ENCODE data around the gene PCDHAC2. TPM values are rescaled to one million over a fixed set of nuclear protein-coding genes. Genes with fewer than 3 reads are reported as not detected.

The PCDHAC2 gene
- total and polyA plus RNA-seq, 9 of the 15 experiments (the other 6 are each of a cell fraction or from before 2014, with no cell fraction given): 0.03 TPM; not detected in 8

DNA sequence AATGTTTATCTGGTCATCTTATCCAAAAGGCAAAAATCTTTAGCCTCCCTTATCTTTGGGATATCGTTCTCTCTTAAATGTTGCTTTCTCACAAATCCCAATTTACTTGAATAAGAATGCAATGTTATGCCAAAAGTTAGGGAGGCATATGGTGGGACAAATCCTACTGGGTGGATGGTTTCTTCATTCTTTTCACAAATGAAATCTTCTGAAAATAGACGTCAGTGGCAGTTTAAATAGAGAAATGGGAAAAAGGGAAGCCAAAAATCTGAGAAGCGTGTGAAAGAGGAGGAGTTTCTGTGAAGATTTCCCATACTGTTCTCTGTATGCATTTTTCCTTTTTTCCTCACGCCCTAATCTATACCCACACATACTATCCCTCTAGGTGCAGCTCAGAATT, 42.7 kb upstream of the PCDHAC2 start:
- Histone ChIP-seq H3K4me1 (replicated peaks in 1 of 2; ENCODE audit: control insufficient read depth in 2 of 2, insufficient read depth in 2 of 2, low read length in 2 of 2) (peaks cover 0 to 12% of the 10 kb centered on the region in 2 experiments; a peak in 1 of 5 replicates), H3K9me3 (replicated peaks; ENCODE audit: control insufficient read depth, insufficient read depth, low read depth, low read length) (no peaks in the 10 kb centered on the region), H3K4me2 (ENCODE audit: insufficient read depth, low read length) (no peak overlapping the region), H3K9ac (ENCODE audit: insufficient read depth in 1 of 2, low read depth in 2 of 2, low read length in 2 of 2) (no peak overlapping the region), H2AFZ (ENCODE audit: low read depth, low read length) (no peak overlapping the region), H3K79me2 (ENCODE audit: control insufficient read depth, insufficient read depth, low read length) (no peaks in the 10 kb centered on the region), H3K27ac (ENCODE audit: extremely low read depth, low read depth, low read length) (no peak overlapping the region), H4K20me1 (replicated peaks; ENCODE audit: control insufficient read depth, insufficient read depth, low read length) (no peaks in the 10 kb centered on the region), H3K4me3 (no peak overlapping the region), H3K27me3 (ENCODE audit: control insufficient read depth in 2 of 2, insufficient read depth in 2 of 2, low read length in 2 of 2) (peaks cover 0 to 12% of the 10 kb centered on the region in 2 experiments; a peak in 1 of 5 replicates), H3K9me1 (ENCODE audit: control insufficient read depth, insufficient read depth, low read length) (no peaks in the 10 kb centered on the region), H3K36me3 (ENCODE audit: control insufficient read depth, insufficient read depth, low read length) (no peaks in the 10 kb centered on the region)
- FAIRE-seq (no peak), ATAC-seq (no peak), DNase-seq (ENCODE audit: extremely low read depth in 1 of 4, low spot score in 3 of 4) (no peak)
- ChIA-PET CTCF (ENCODE audit: low intra/inter-chr PET ratio) (no interaction called here), POLR2A (no interaction called here)
- in situ Hi-C loops (cut with MboI): no loop called here
- intact Hi-C loops (cut with micrococcal nuclease): no loop called here
- TF ChIP-seq ZNF184 (CRISPR knock-in tag; IDR thresholded peaks at IDR 0.05) (no peak), FOXA1 (IDR thresholded peaks at IDR 0.05; ENCODE audit: borderline replicate concordance) (no peak)
- TF ChIP-seq, protein P1, sequence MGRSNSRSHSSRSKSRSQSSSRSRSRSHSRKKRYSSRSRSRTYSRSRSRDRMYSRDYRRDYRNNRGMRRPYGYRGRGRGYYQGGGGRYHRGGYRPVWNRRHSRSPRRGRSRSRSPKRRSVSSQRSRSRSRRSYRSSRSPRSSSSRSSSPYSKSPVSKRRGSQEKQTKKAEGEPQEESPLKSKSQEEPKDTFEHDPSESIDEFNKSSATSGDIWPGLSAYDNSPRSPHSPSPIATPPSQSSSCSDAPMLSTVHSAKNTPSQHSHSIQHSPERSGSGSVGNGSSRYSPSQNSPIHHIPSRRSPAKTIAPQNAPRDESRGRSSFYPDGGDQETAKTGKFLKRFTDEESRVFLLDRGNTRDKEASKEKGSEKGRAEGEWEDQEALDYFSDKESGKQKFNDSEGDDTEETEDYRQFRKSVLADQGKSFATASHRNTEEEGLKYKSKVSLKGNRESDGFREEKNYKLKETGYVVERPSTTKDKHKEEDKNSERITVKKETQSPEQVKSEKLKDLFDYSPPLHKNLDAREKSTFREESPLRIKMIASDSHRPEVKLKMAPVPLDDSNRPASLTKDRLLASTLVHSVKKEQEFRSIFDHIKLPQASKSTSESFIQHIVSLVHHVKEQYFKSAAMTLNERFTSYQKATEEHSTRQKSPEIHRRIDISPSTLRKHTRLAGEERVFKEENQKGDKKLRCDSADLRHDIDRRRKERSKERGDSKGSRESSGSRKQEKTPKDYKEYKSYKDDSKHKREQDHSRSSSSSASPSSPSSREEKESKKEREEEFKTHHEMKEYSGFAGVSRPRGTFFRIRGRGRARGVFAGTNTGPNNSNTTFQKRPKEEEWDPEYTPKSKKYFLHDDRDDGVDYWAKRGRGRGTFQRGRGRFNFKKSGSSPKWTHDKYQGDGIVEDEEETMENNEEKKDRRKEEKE (IDR thresholded peaks at IDR 0.05; ENCODE audit: borderline replicate concordance in 1 of 2, control insufficient read depth in 1 of 2, low read depth in 2 of 2, low read length in 1 of 2): no peak
- WGBS (ENCODE audit: insufficient coverage, low coverage, missing lambda C conversion rate): 2% methylated on average over 4 of the region's 4 CpGs
- BruUV-seq (replicated peaks): no TSS peak

Measured in K562 (cell line).